Astrocyte (in vitro differentiated cells and primary cell): Measurements from ENCODE around the gene ZBTB8A. TPM values are rescaled to one million over a fixed set of nuclear protein-coding genes. Genes with fewer than 3 reads are reported as not detected.

Experiments used
- DNase-seq: peaks from one replicate; pipeline ENCODE4 v3.0.0-alpha.2; 2010; ENCODE audit warnings: low read depth
- FAIRE-seq: peaks from 2 replicates; lab custom pipeline; 2011; peaks lifted over from hg19 to GRCh38; lab: Jason Lieb, UNC
- H2AFZ ChIP-seq: 2 replicates; pipeline ENCODE4 v1.6.0; 2012; ENCODE audit warnings: low read depth, low read length, inconsistent platforms
- H3K27ac ChIP-seq: 2 replicates; pipeline ENCODE4 v1.5.1; 2011; ENCODE audit warnings: low read depth, low read length, inconsistent platforms
- H3K27me3 ChIP-seq: 2 replicates; pipeline ENCODE4 v1.6.0; 2011; ENCODE audit warnings: low read length, inconsistent platforms; ENCODE audit not compliant: insufficient read depth
- H3K36me3 ChIP-seq: 2 replicates; pipeline ENCODE4 v1.5.1; 2011; ENCODE audit warnings: low read length, inconsistent platforms; ENCODE audit not compliant: insufficient read depth
- H3K4me1 ChIP-seq: 2 replicates; pipeline ENCODE4 v1.5.1; 2011; ENCODE audit warnings: low read length, inconsistent platforms; ENCODE audit not compliant: insufficient read depth
- H3K4me2 ChIP-seq: 2 replicates; pipeline ENCODE4 v1.6.0; 2012; ENCODE audit warnings: low read length, inconsistent platforms
- H3K4me3 ChIP-seq: 2 replicates; pipeline ENCODE4 v1.5.1; 2011; ENCODE audit warnings: low read depth, mild to moderate bottlenecking, low read length, inconsistent platforms; ENCODE audit not compliant: insufficient read depth
- H3K79me2 ChIP-seq: 2 replicates; pipeline ENCODE4 v1.6.0; 2012; ENCODE audit warnings: mild to moderate bottlenecking, low read length, inconsistent platforms; ENCODE audit not compliant: insufficient read depth
- H3K9ac ChIP-seq: 2 replicates; pipeline ENCODE4 v1.6.0; 2012; ENCODE audit warnings: mild to moderate bottlenecking, low read length, inconsistent platforms
- H3K9me3 ChIP-seq: 2 replicates; pipeline ENCODE4 v1.5.1; 2012; ENCODE audit warnings: low read depth, mild to moderate bottlenecking, low read length, inconsistent platforms; ENCODE audit not compliant: insufficient read depth
- H4K20me1 ChIP-seq: 2 replicates; pipeline ENCODE4 v1.6.0; 2012; ENCODE audit warnings: low read length, inconsistent platforms; ENCODE audit not compliant: insufficient read depth
- H3K27ac Mint-ChIP-seq: one replicate; pipeline ENCODE4 v1.8.0; 2021; ENCODE audit warnings: mild to moderate bottlenecking, mixed read lengths; ENCODE audit not compliant: unreplicated experiment
- H3K27me3 Mint-ChIP-seq: one replicate; pipeline ENCODE4 v1.8.0; 2021; ENCODE audit warnings: low read depth, mixed read lengths; ENCODE audit not compliant: unreplicated experiment
- H3K36me3 Mint-ChIP-seq: one replicate; pipeline ENCODE4 v1.8.0; 2021; ENCODE audit warnings: low read depth, mixed read lengths; ENCODE audit not compliant: unreplicated experiment
- H3K4me1 Mint-ChIP-seq: one replicate; pipeline ENCODE4 v1.8.0; 2021; ENCODE audit warnings: low read depth, mixed read lengths; ENCODE audit not compliant: unreplicated experiment
- H3K4me3 Mint-ChIP-seq: one replicate; pipeline ENCODE4 v1.8.0; 2021; ENCODE audit warnings: mild to moderate bottlenecking, moderate library complexity, mixed read lengths; ENCODE audit not compliant: unreplicated experiment
- H3K9me3 Mint-ChIP-seq: one replicate; pipeline ENCODE4 v1.8.0; 2021; ENCODE audit warnings: mild to moderate bottlenecking, mixed read lengths; ENCODE audit not compliant: unreplicated experiment
- EZH2 ChIP-seq: IDR thresholded peaks from 2 replicates; pipeline ENCODE4 v1.6.1; 2012; ENCODE audit warnings: mild to moderate bottlenecking, low read length, inconsistent platforms; ENCODE audit not compliant: insufficient read depth
- total RNA-seq: library from RNA; stranded (reverse); gene quantifications from 2 replicates; pipeline ENCODE4 v1.2.1, GENCODE V29; 2021
- TF ChIP-seq, protein P1 (sequence below): IDR thresholded peaks from 2 replicates; pipeline ENCODE4 v1.5.1; 2011; ENCODE audit warnings: low read depth, mild to moderate bottlenecking, inconsistent platforms, low read length, moderate library complexity; ENCODE audit not compliant: insufficient read depth

ZBTB8A gene
- total RNA-seq, 1 donor from 2014 or later: 5.6 TPM

DNA sequence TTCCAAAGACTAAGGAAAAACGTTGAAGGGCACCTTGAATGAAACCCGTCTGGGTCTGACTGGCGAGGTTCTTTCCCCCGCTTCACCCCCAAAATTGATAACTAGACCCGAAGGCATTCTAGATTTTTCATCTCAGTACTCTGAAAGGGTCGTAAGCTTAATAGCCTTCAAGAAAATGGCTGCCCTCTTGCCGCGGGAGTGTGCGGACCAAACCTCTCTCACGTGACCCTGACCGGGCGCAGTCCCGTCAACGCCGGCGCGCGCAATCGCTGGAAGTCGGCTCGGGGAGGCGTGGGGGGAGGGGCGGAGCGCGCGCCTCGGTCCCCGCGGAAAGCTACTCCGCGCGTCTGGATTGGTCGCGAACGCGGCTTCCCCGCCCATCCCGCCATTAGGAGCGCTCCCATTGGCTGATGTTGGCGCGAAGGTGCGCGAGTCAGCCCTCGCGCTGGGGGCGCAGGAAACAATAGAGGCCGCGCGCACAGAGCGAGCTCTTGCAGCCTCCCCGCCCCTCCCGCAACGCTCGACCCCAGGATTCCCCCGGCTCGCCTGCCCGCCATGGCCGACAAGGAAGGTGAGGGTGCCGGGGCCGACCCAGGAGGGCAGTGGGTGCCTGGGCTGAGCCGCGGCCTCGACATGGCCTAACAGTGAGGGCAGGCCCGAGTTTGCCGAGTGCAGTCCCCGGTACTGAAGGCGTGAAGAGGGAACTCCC is 111.7 kb downstream of the ZBTB8A start, which contains the start of gene RBBP4:
Gene RBBP4 (plus strand): TSS at position 457 of the 709 bp plus-strand sequence. CDS start 99 bp downstream, at position 556.
- Histone ChIP-seq H3K79me2 (peaks cover 86% of the 10 kb centered on the region), H3K27ac (peak within 1 kb of the TSS; percentile 100), H3K4me2 (peak within 1 kb of the TSS; percentile 99), H3K4me3 (peak within 1 kb of the TSS; percentile 93), H3K9ac (peak within 1 kb of the TSS; percentile 100), H2AFZ (peak within 1 kb of the TSS; percentile 93), H3K27me3 (no peaks in the 10 kb centered on the region), H3K9me3 (no peaks in the 10 kb centered on the region), H4K20me1 (peaks cover 28% of the 10 kb centered on the region), H3K4me1 (peaks cover 19% of the 10 kb centered on the region), H3K36me3 (peaks cover 9% of the 10 kb centered on the region)
- FAIRE-seq (no peak), DNase-seq (peak; percentile 89)
- Mint-ChIP-seq H3K36me3 (peaks cover 14% of the 10 kb centered on the region), H3K9me3 (no peaks in the 10 kb centered on the region), H3K27me3 (no peaks in the 10 kb centered on the region), H3K4me3 (peak within 1 kb of the TSS; percentile 97), H3K4me1 (peaks cover 19% of the 10 kb centered on the region), H3K27ac (peak within 1 kb of the TSS; percentile 100)
- TF ChIP-seq, protein P1, sequence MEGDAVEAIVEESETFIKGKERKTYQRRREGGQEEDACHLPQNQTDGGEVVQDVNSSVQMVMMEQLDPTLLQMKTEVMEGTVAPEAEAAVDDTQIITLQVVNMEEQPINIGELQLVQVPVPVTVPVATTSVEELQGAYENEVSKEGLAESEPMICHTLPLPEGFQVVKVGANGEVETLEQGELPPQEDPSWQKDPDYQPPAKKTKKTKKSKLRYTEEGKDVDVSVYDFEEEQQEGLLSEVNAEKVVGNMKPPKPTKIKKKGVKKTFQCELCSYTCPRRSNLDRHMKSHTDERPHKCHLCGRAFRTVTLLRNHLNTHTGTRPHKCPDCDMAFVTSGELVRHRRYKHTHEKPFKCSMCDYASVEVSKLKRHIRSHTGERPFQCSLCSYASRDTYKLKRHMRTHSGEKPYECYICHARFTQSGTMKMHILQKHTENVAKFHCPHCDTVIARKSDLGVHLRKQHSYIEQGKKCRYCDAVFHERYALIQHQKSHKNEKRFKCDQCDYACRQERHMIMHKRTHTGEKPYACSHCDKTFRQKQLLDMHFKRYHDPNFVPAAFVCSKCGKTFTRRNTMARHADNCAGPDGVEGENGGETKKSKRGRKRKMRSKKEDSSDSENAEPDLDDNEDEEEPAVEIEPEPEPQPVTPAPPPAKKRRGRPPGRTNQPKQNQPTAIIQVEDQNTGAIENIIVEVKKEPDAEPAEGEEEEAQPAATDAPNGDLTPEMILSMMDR: no peak
- no peak for TF ChIP-seq EZH2

DNA sequence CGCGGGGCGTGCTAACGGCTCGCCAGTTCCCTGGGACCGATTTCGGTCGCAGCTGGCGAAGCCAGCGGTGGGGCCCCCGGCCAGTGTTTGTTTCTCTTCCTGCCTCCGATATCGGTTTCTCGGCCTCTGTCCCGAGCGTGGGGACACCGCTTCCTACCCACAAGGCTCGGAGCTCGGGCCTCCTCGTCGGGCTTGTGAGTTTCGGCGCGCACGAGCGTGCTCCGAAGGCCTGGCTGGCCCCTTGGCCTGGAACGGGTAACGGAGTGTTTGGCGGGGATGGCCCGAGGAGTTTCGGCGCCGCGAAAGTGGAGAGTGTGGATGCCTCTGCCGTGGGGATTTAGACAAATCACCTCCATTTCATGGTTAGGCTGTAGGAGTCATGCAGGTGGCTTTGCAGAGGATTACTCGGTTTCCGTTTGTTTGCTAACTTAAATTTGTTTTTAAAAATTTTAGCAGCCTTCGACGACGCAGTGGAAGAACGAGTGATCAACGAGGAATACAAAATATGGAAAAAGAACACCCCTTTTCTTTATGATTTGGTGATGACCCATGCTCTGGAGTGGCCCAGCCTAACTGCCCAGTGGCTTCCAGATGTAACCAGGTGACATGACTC is 112.3 kb downstream of the ZBTB8A start:
- no peaks in the 10 kb centered on the region for H3K9me3 Mint-ChIP-seq
- Histone ChIP-seq H3K9ac (peak overlapping the region; percentile 100), H3K4me1 (peaks cover 19% of the 10 kb centered on the region), H3K79me2 (peaks cover 89% of the 10 kb centered on the region), H3K4me3 (peak overlapping the region; percentile 79), H4K20me1 (peaks cover 33% of the 10 kb centered on the region), H3K36me3 (peaks cover 10% of the 10 kb centered on the region), H3K27ac (peak overlapping the region; percentile 100), H2AFZ (peak overlapping the region; percentile 66), H3K27me3 (no peaks in the 10 kb centered on the region), H3K4me2 (peak overlapping the region; percentile 99), H3K9me3 (no peaks in the 10 kb centered on the region)
- H3K36me3 Mint-ChIP-seq: peaks cover 14% of the 10 kb centered on the region
- no peaks in the 10 kb centered on the region for H3K27me3 Mint-ChIP-seq
- H3K4me3 Mint-ChIP-seq: peak overlapping the region; percentile 97
- H3K4me1 Mint-ChIP-seq: peaks cover 20% of the 10 kb centered on the region
- no peak for TF ChIP-seq EZH2
- TF ChIP-seq, protein P1: no peak
- DNase-seq (no peak), FAIRE-seq (no peak)
- H3K27ac Mint-ChIP-seq: peak overlapping the region; percentile 86
